ENCODE data around the gene RHOT1. TPM values are rescaled to one million over a fixed set of nuclear protein-coding genes. Genes with fewer than 3 reads are reported as not detected.
"Not testable (repeated sequence)": the region's sequence is repeated elsewhere in the genome, so short reads cannot be mapped to it uniquely, and the experiment has no call there.

RHOT1 gene
- total and polyA plus RNA-seq, 5 donors from 2014 or later = 22.2 to 28.7 (median 27.3) TPM

GRCh38 chr17:32104158-32104557 is 38.1 kb upstream of the RHOT1 start:
- Mint-ChIP-seq H3K36me3 (no peaks in the 10 kb centered on the region), H3K27ac (peak overlapping the region; percentile 95 to 98 (median 96)), H3K4me1 (peaks cover 6 to 34% (median 14%) of the 10 kb centered on the region in 4 donors), H3K4me3 (peak overlapping the region; percentile 9 to 80 (median 62)), H3K27me3 (peaks cover 5% of the 10 kb centered on the region), H3K9me3 (no peaks in the 10 kb centered on the region)
- H3K36me3 ChIP-seq (ENCODE audit: control insufficient read depth, insufficient read depth, low read length) = no peaks in the 10 kb centered on the region
- peak overlapping the region; percentile 42 for H3K4me3 ChIP-seq (ENCODE audit: low read depth, low read length)
- H3K27me3 ChIP-seq (ENCODE audit: control insufficient read depth, insufficient read depth, low read length) = no peaks in the 10 kb centered on the region
- peak overlapping the region; percentile 34 for H3K27ac ChIP-seq (ENCODE audit: insufficient read depth, low read length, poor library complexity, severe bottlenecking)
- peak in 1 of 3 donors; percentile 87 for DNase-seq
- H3K4me1 ChIP-seq (ENCODE audit: control insufficient read depth, insufficient read depth, low read length, poor library complexity, severe bottlenecking) = peaks cover 13% of the 10 kb centered on the region
- no peaks in the 10 kb centered on the region for H3K9me3 ChIP-seq (ENCODE audit: control insufficient read depth in 2 of 2, low read length in 2 of 2)
- ATAC-seq (ENCODE audit: low read depth in 2 of 2) = peak; percentile 80 to 84

GRCh38 chr17:32106471-32106981 is 35.8 kb upstream of the RHOT1 start:
- not testable (repeated sequence) for H3K9me3 ChIP-seq (ENCODE audit: control insufficient read depth in 2 of 2, low read length in 2 of 2); H3K4me3 ChIP-seq (ENCODE audit: low read depth, low read length); ATAC-seq (ENCODE audit: low read depth in 2 of 2); H3K27me3 Mint-ChIP-seq; H3K36me3 Mint-ChIP-seq; H3K36me3 ChIP-seq (ENCODE audit: control insufficient read depth, insufficient read depth, low read length); H3K27ac ChIP-seq (ENCODE audit: insufficient read depth, low read length, poor library complexity, severe bottlenecking); H3K9me3 Mint-ChIP-seq; H3K27me3 ChIP-seq (ENCODE audit: control insufficient read depth, insufficient read depth, low read length); DNase-seq
- H3K4me1 ChIP-seq (ENCODE audit: control insufficient read depth, insufficient read depth, low read length, poor library complexity, severe bottlenecking) = peaks cover 13% of the 10 kb centered on the region
- H3K27ac Mint-ChIP-seq = peak overlapping the region in 2 of 3 donors; percentile 17 to 58
- H3K4me1 Mint-ChIP-seq = peaks cover 6 to 34% (median 14%) of the 10 kb centered on the region in 4 donors
- peak overlapping the region in 1 of 4 donors; percentile 26 for H3K4me3 Mint-ChIP-seq

- Histone ChIP-seq H3K4me3 (ENCODE audit: low read depth, low read length) (peak overlapping the region; percentile 19), H3K4me1 (ENCODE audit: control insufficient read depth, insufficient read depth, low read length, poor library complexity, severe bottlenecking) (peaks cover 13% of the 10 kb centered on the region)
- not testable (repeated sequence) for H3K27me3 Mint-ChIP-seq; ATAC-seq (ENCODE audit: low read depth in 2 of 2); H3K27me3 ChIP-seq (ENCODE audit: control insufficient read depth, insufficient read depth, low read length); H3K9me3 ChIP-seq (ENCODE audit: control insufficient read depth in 2 of 2, low read length in 2 of 2); H3K27ac ChIP-seq (ENCODE audit: insufficient read depth, low read length, poor library complexity, severe bottlenecking); H3K36me3 Mint-ChIP-seq; H3K36me3 ChIP-seq (ENCODE audit: control insufficient read depth, insufficient read depth, low read length); H3K9me3 Mint-ChIP-seq
- Mint-ChIP-seq H3K4me1 (peaks cover 6 to 33% (median 14%) of the 10 kb centered on the region in 4 donors), H3K4me3 (peak overlapping the region in 1 of 4 donors; percentile 43), H3K27ac (peak overlapping the region; percentile 17 to 23 (median 20))
- DNase-seq = peak in 1 of 3 donors; percentile 29
These were observed 35.1 kb upstream of the RHOT1 start for GRCh38 chr17:32107194-32107593.

GRCh38 chr17:32110596-32110995 is 31.7 kb upstream of the RHOT1 start:
- Histone ChIP-seq H3K4me1 (ENCODE audit: control insufficient read depth, insufficient read depth, low read length, poor library complexity, severe bottlenecking) (no peaks in the 10 kb centered on the region), H3K9me3 (ENCODE audit: control insufficient read depth in 2 of 2, low read length in 2 of 2) (no peaks in the 10 kb centered on the region), H3K4me3 (ENCODE audit: low read depth, low read length) (no peak overlapping the region), H3K27me3 (ENCODE audit: control insufficient read depth, insufficient read depth, low read length) (no peaks in the 10 kb centered on the region), H3K36me3 (ENCODE audit: control insufficient read depth, insufficient read depth, low read length) (no peaks in the 10 kb centered on the region), H3K27ac (ENCODE audit: insufficient read depth, low read length, poor library complexity, severe bottlenecking) (no peak overlapping the region)
- H3K4me3 Mint-ChIP-seq = no peak overlapping the region
- no peaks in the 10 kb centered on the region for H3K9me3 Mint-ChIP-seq
- no peak overlapping the region for H3K27ac Mint-ChIP-seq
- H3K36me3 Mint-ChIP-seq = no peaks in the 10 kb centered on the region
- DNase-seq (no peak), ATAC-seq (ENCODE audit: low read depth in 2 of 2) (no peak)
- H3K27me3 Mint-ChIP-seq = no peaks in the 10 kb centered on the region
- H3K4me1 Mint-ChIP-seq = peaks cover 0 to 14% (median 6%) of the 10 kb centered on the region in 4 donors

- Histone ChIP-seq H3K27me3 (ENCODE audit: control insufficient read depth, insufficient read depth, low read length) (no peaks in the 10 kb centered on the region), H3K4me1 (ENCODE audit: control insufficient read depth, insufficient read depth, low read length, poor library complexity, severe bottlenecking) (no peaks in the 10 kb centered on the region), H3K9me3 (ENCODE audit: control insufficient read depth in 2 of 2, low read length in 2 of 2) (no peaks in the 10 kb centered on the region), H3K36me3 (ENCODE audit: control insufficient read depth, insufficient read depth, low read length) (no peaks in the 10 kb centered on the region), H3K27ac (ENCODE audit: insufficient read depth, low read length, poor library complexity, severe bottlenecking) (no peak overlapping the region), H3K4me3 (ENCODE audit: low read depth, low read length) (no peak overlapping the region)
- no peaks in the 10 kb centered on the region for H3K9me3 Mint-ChIP-seq
- peak; percentile 53 to 69 for ATAC-seq (ENCODE audit: low read depth in 2 of 2)
- peak in 2 of 3 donors; percentile 33 to 60 for DNase-seq
- H3K4me1 Mint-ChIP-seq = peaks cover 0 to 14% (median 6%) of the 10 kb centered on the region in 4 donors
- no peaks in the 10 kb centered on the region for H3K36me3 Mint-ChIP-seq
- no peaks in the 10 kb centered on the region for H3K27me3 Mint-ChIP-seq
- H3K4me3 Mint-ChIP-seq = no peak overlapping the region
- H3K27ac Mint-ChIP-seq = no peak overlapping the region
These were observed 31.0 kb upstream of the RHOT1 start for GRCh38 chr17:32111141-32111771.

GRCh38 chr17:32112416-32112815 is 29.9 kb upstream of the RHOT1 start:
- H3K27me3 Mint-ChIP-seq = peaks cover 12% of the 10 kb centered on the region
- no peak for DNase-seq

GRCh38 chr17:32114536-32114935 is 27.8 kb upstream of the RHOT1 start:
- H3K27me3 ChIP-seq (ENCODE audit: control insufficient read depth, insufficient read depth, low read length) = no peaks in the 10 kb centered on the region
- H3K27ac ChIP-seq (ENCODE audit: insufficient read depth, low read length, poor library complexity, severe bottlenecking) = no peak overlapping the region
- H3K4me3 Mint-ChIP-seq = no peak overlapping the region
- ATAC-seq (ENCODE audit: low read depth in 2 of 2) (no peak), DNase-seq (no peak)
- no peak overlapping the region for H3K27ac Mint-ChIP-seq
- H3K9me3 Mint-ChIP-seq = no peaks in the 10 kb centered on the region
- no peaks in the 10 kb centered on the region for H3K36me3 ChIP-seq (ENCODE audit: control insufficient read depth, insufficient read depth, low read length)
- no peaks in the 10 kb centered on the region for H3K9me3 ChIP-seq (ENCODE audit: control insufficient read depth in 2 of 2, low read length in 2 of 2)
- H3K4me1 ChIP-seq (ENCODE audit: control insufficient read depth, insufficient read depth, low read length, poor library complexity, severe bottlenecking) = no peaks in the 10 kb centered on the region
- no peaks in the 10 kb centered on the region for H3K36me3 Mint-ChIP-seq
- H3K4me3 ChIP-seq (ENCODE audit: low read depth, low read length) = no peak overlapping the region
- peaks cover 12% of the 10 kb centered on the region for H3K27me3 Mint-ChIP-seq
- H3K4me1 Mint-ChIP-seq = no peaks in the 10 kb centered on the region

More at GRCh38 chr17:32112416-32112815, 29.9 kb upstream of the RHOT1 start:
- Mint-ChIP-seq H3K9me3 (no peaks in the 10 kb centered on the region), H3K36me3 (no peaks in the 10 kb centered on the region), H3K4me1 (peaks cover 0 to 3% (median 1%) of the 10 kb centered on the region in 4 donors), H3K27ac (no peak overlapping the region), H3K4me3 (no peak overlapping the region)
- no peaks in the 10 kb centered on the region for H3K4me1 ChIP-seq (ENCODE audit: control insufficient read depth, insufficient read depth, low read length, poor library complexity, severe bottlenecking)
- no peaks in the 10 kb centered on the region for H3K9me3 ChIP-seq (ENCODE audit: control insufficient read depth in 2 of 2, low read length in 2 of 2)
- no peaks in the 10 kb centered on the region for H3K27me3 ChIP-seq (ENCODE audit: control insufficient read depth, insufficient read depth, low read length)
- no peak overlapping the region for H3K4me3 ChIP-seq (ENCODE audit: low read depth, low read length)
- no peak overlapping the region for H3K27ac ChIP-seq (ENCODE audit: insufficient read depth, low read length, poor library complexity, severe bottlenecking)
- ATAC-seq (ENCODE audit: low read depth in 2 of 2) = no peak
- no peaks in the 10 kb centered on the region for H3K36me3 ChIP-seq (ENCODE audit: control insufficient read depth, insufficient read depth, low read length)

- H3K27me3 ChIP-seq (ENCODE audit: control insufficient read depth, insufficient read depth, low read length); ATAC-seq (ENCODE audit: low read depth in 2 of 2); H3K27ac ChIP-seq (ENCODE audit: insufficient read depth, low read length, poor library complexity, severe bottlenecking); H3K36me3 Mint-ChIP-seq; H3K4me3 ChIP-seq (ENCODE audit: low read depth, low read length); H3K9me3 Mint-ChIP-seq; H3K4me1 ChIP-seq (ENCODE audit: control insufficient read depth, insufficient read depth, low read length, poor library complexity, severe bottlenecking); H3K4me1 Mint-ChIP-seq; H3K9me3 ChIP-seq (ENCODE audit: control insufficient read depth in 2 of 2, low read length in 2 of 2); H3K4me3 Mint-ChIP-seq; DNase-seq; H3K27ac Mint-ChIP-seq; H3K36me3 ChIP-seq (ENCODE audit: control insufficient read depth, insufficient read depth, low read length): not testable (repeated sequence)
- H3K27me3 Mint-ChIP-seq = peaks cover 23% of the 10 kb centered on the region
These were observed 26.8 kb upstream of the RHOT1 start for GRCh38 chr17:32115546-32115945.
